Brain microvascular endothelial cell (primary cell): ENCODE measurements around the gene SERPINI1.
A peak's percentile ranks its signal among the peaks of the same experiment; 100 is the strongest.

Experiments used
- DNase-seq: peaks from one replicate; pipeline ENCODE4 v3.0.0-alpha.2; 2020
- H3K27ac ChIP-seq: fragments of 250-450 bp; sonication (Bioruptor Pico); 2 replicates; pipeline ENCODE4 v1.5.1; 2020; ENCODE audit warnings: mild to moderate bottlenecking, moderate library complexity
- H3K27me3 ChIP-seq: fragments of 250-450 bp; sonication (Bioruptor Pico); replicated peaks from 2 replicates; pipeline ENCODE4 v1.5.1; 2020; ENCODE audit warnings: mild to moderate bottlenecking
- H3K36me3 ChIP-seq: fragments of 250-450 bp; sonication (Bioruptor Pico); replicated peaks from 2 replicates; pipeline ENCODE4 v1.5.1; 2020; ENCODE audit warnings: mild to moderate bottlenecking
- H3K4me3 ChIP-seq: 2 replicates; pipeline ENCODE4 v1.5.1; 2011; ENCODE audit warnings: low read depth, mild to moderate bottlenecking, control low read depth, low read length, moderate library complexity
- in situ Hi-C: cut with HindIII; loops from 2 replicates; pipeline ENCODE4 v1.10.0; 2017; ENCODE audit warnings: low sequenced_read_pairs, low pct_ligation_motif_present
- TF ChIP-seq, protein P1 (sequence below): IDR thresholded peaks from 2 replicates; pipeline ENCODE4 v1.5.1; 2011; ENCODE audit warnings: low read depth, mild to moderate bottlenecking, moderate library complexity, low read length, control low read depth, inconsistent platforms; ENCODE audit errors: missing control alignments

Gene SERPINI1

DNA sequence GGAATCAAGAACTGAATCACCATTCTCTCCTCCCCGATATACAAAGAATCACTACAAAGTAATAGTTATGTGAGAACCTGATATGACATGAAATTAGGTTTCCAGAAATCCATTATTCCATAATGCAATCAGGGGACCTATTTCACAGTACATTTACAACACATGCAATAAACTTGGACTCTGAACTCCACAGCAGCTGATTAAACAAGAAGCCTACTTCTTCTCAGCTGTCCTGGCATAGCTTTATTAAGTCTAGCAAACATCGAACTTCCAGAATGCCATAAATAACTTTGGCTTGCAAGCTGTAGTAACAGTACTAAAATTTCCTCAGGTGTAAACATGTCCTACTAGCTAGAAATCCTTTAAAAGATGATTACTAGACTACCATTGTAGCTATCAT is 18.6 kb upstream of the SERPINI1 start:
- Histone ChIP-seq H3K36me3 (peaks cover 2% of the 10 kb centered on the region), H3K27me3 (no peaks in the 10 kb centered on the region), H3K27ac (no peak overlapping the region), H3K4me3 (no peak overlapping the region)
- no peak for DNase-seq
- in situ Hi-C loops, result no loop called here
- TF ChIP-seq, protein P1, sequence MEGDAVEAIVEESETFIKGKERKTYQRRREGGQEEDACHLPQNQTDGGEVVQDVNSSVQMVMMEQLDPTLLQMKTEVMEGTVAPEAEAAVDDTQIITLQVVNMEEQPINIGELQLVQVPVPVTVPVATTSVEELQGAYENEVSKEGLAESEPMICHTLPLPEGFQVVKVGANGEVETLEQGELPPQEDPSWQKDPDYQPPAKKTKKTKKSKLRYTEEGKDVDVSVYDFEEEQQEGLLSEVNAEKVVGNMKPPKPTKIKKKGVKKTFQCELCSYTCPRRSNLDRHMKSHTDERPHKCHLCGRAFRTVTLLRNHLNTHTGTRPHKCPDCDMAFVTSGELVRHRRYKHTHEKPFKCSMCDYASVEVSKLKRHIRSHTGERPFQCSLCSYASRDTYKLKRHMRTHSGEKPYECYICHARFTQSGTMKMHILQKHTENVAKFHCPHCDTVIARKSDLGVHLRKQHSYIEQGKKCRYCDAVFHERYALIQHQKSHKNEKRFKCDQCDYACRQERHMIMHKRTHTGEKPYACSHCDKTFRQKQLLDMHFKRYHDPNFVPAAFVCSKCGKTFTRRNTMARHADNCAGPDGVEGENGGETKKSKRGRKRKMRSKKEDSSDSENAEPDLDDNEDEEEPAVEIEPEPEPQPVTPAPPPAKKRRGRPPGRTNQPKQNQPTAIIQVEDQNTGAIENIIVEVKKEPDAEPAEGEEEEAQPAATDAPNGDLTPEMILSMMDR, result no peak

DNA sequence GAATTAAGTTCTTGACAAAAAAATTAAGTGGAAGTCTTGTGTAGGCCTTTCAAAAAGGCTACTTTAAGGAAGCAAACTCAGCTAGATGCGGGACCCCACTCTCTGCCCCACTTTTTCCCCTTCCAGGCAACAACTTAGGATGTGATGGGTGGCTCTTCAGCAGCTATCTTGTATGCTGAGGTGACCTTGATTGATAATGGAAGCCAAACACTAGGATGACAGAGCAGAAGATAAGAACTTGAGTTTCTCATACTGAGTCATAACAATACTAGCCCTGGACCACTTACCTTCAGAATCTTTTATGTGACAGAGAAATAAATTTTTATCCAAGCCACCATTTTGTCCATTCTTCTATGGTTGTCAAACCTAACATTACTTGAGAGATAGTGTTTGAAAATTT is 16.9 kb upstream of the SERPINI1 start:
- Histone ChIP-seq H3K27me3 (no peaks in the 10 kb centered on the region), H3K36me3 (peaks cover 2% of the 10 kb centered on the region), H3K4me3 (no peak overlapping the region), H3K27ac (no peak overlapping the region)
- TF ChIP-seq, protein P1, result no peak
- in situ Hi-C loops, result no loop called here
- no peak for DNase-seq

DNA sequence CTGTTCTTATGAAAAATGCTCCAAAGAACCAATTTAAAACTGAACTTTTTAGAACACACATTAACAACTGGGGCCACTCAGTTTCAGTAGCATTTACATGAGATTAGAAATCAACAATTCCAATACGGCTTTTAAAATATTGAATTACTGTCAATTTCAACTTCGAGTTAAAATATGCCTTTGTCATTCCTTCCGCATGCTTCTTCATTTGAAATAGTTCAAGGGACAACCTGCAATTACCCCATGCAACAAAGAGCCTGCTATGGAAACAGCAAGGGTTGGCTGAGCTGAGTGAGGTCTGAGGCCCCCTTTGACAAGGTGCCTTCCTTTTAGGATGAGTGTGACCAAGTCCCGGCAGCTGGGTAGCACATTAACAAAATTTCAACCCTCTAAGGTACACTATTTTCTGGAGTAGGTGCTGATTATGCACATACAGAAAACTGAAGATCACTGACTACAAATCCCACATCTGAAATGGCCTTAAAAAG is 12.5 kb upstream of the SERPINI1 start:
- no peak overlapping the region for H3K27ac ChIP-seq
- no peaks in the 10 kb centered on the region for H3K27me3 ChIP-seq
- TF ChIP-seq, protein P1, result no peak
- DNase-seq, result no peak
- no peak overlapping the region for H3K4me3 ChIP-seq
- in situ Hi-C loops, result no loop called here
- peaks cover 2% of the 10 kb centered on the region for H3K36me3 ChIP-seq

DNA sequence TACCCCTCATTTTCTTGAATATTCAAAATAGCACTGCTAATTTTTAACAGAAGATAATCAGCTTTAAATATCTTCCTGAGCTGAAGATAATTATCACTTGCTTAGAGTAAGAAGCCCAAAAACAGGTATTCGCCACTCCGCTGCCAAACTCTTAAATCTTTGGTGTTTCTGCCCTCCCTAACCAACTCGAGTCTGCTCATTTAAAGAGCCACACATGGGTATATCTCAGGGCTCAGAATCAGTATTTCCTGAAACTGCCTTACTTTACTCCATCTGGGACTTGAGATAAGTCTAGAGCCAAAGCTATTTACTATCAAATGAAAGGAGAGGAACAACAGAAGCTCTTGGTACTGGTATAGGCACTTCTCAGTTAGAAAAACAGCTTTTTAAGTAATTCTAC is 11.6 kb upstream of the SERPINI1 start:
- Histone ChIP-seq H3K27ac (no peak overlapping the region), H3K4me3 (no peak overlapping the region), H3K27me3 (no peaks in the 10 kb centered on the region), H3K36me3 (peaks cover 2% of the 10 kb centered on the region)
- in situ Hi-C loops, result no loop called here
- TF ChIP-seq, protein P1, result no peak
- DNase-seq, result no peak

DNA sequence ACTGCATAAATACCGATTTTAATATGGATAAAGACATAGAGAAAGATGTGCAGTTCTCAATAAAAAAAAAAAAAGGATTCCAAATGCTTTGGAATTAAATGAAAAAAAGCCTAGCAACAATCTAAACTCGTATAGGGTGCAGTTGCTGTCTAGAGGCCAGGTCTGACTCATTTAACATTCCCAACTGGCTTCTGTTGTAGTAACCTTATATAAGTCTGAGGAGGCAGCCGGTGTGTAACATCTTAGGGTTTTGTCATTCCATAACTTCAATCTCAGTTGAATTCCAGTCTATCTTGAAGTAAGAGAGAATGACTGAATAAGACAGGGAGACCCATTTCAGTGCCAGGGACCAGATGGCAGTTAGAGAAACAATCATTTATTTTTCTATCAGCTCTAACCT is 7.3 kb upstream of the SERPINI1 start:
- Histone ChIP-seq H3K27ac (peak overlapping the region; percentile 1), H3K36me3 (no peaks in the 10 kb centered on the region), H3K27me3 (no peaks in the 10 kb centered on the region), H3K4me3 (no peak overlapping the region)
- in situ Hi-C loops, result no loop called here
- TF ChIP-seq, protein P1, result no peak
- peak; percentile 83 for DNase-seq

DNA sequence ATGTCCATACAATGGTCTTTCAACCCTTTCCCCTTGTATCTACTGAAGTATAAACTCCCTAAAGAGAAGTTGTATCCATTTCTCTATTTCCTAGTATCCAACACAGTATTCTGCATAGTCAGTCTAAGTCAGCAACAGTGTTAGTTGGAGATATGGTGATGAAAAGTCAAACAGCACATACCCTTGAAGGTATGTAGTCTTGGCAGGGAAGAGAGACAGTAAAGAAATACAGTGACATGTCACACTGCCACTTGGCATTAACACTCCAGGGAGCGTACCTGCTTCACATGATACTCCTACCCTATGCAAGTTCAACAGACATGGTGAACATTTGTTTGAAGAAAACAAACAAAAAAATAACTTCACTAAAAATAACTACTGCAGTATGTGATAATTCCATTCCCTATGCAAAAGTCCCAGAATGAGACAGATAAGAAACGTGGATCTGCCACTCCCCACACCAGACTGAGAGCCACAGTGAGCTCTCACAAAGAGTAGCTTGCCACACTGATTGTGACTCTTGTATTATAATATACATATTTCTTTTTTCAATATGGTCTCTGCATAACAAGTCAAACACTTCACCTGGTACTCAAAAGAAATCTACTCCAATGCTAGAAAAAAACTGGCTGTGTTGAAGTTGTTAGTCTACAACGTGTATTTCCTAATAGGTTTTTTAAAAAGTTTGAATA is 6.7 kb upstream of the SERPINI1 start:
- in situ Hi-C loops, result no loop called here
- H3K27ac ChIP-seq, result peak overlapping the region; percentile 1
- TF ChIP-seq, protein P1, result no peak

More for the DNA sequence above, 6.7 kb upstream of the SERPINI1 start:
- Histone ChIP-seq H3K4me3 (no peak overlapping the region), H3K27me3 (no peaks in the 10 kb centered on the region), H3K36me3 (no peaks in the 10 kb centered on the region)
- no peak for DNase-seq
